GM21737 (cell line): ENCODE results near the gene MAGED4.
"Not testable (repeated sequence)": the region's sequence is repeated elsewhere in the genome, so short reads cannot be mapped to it uniquely, and the experiment has no call there.

ENCODE experiments used
- ATAC-seq: cut with Tn5 transposase; IDR thresholded peaks from one replicate; pipeline ENCODE4 v1.9.1; 2021; ENCODE audit warnings: mild to moderate bottlenecking, moderate library complexity; ENCODE audit not compliant: unreplicated experiment

MAGED4 gene

GRCh38 chrX:52184440-52185077 lies at the start of gene MAGED4:
Gene MAGED4, plus strand, starts transcription at chrX:52184888. Its CDS starts 1,035 bp downstream, at chrX:52185923.
- ATAC-seq: not testable (repeated sequence)

GRCh38 chrX:52138830-52139544 lies 45.7 kb upstream of the MAGED4 start:
- ATAC-seq: no peak

- no peak for ATAC-seq
These were observed 45.2 kb upstream of the MAGED4 start for GRCh38 chrX:52139545-52139895.

- ATAC-seq: no peak
These were observed 44.7 kb upstream of the MAGED4 start for GRCh38 chrX:52140020-52140419.

GRCh38 chrX:52150667-52151066 lies 34.0 kb upstream of the MAGED4 start:
- not testable (repeated sequence) for ATAC-seq

- not testable (repeated sequence) for ATAC-seq
These were observed 24.5 kb upstream of the MAGED4 start for GRCh38 chrX:52160140-52160539.

- no peak for ATAC-seq
These were observed 17.8 kb upstream of the MAGED4 start for GRCh38 chrX:52166840-52167239.

- ATAC-seq: not testable (repeated sequence)
These were observed 13.6 kb upstream of the MAGED4 start for GRCh38 chrX:52171055-52171454.

- ATAC-seq: not testable (repeated sequence)
These were observed 378 bp downstream of the MAGED4 start for GRCh38 chrX:52185078-52185453.

- not testable (repeated sequence) for ATAC-seq
These were observed 26.7 kb downstream of the MAGED4 start for GRCh38 chrX:52211405-52211804.

- no peak for ATAC-seq
These were observed 28.6 kb downstream of the MAGED4 start for GRCh38 chrX:52213276-52213675.

GRCh38 chrX:52216541-52216940 lies 31.9 kb downstream of the MAGED4 start:
- no peak for ATAC-seq

- no peak for ATAC-seq
These were observed 32.9 kb downstream of the MAGED4 start for GRCh38 chrX:52217494-52218160.

GRCh38 chrX:52220936-52221335 lies 36.2 kb downstream of the MAGED4 start:
- no peak for ATAC-seq
